GM12801 (cell line): Measurements from ENCODE around the gene FOXM1.

ENCODE experiments used
- TF ChIP-seq, protein P1 (sequence below): IDR thresholded peaks from one replicate; pipeline ENCODE4 v1.5.1; 2011; ENCODE audit warnings: control low read depth; ENCODE audit not compliant: insufficient read length; ENCODE audit errors: extremely low read depth

The FOXM1 gene

GRCh38 chr12:2834581-2835491 lies 42.1 kb downstream of the FOXM1 start, which contains the start of gene NRIP2:
NRIP2 (minus strand) TSS chr12:2835035; CDS start chr12:2834983, 52 bp downstream.
- TF ChIP-seq, protein P1, sequence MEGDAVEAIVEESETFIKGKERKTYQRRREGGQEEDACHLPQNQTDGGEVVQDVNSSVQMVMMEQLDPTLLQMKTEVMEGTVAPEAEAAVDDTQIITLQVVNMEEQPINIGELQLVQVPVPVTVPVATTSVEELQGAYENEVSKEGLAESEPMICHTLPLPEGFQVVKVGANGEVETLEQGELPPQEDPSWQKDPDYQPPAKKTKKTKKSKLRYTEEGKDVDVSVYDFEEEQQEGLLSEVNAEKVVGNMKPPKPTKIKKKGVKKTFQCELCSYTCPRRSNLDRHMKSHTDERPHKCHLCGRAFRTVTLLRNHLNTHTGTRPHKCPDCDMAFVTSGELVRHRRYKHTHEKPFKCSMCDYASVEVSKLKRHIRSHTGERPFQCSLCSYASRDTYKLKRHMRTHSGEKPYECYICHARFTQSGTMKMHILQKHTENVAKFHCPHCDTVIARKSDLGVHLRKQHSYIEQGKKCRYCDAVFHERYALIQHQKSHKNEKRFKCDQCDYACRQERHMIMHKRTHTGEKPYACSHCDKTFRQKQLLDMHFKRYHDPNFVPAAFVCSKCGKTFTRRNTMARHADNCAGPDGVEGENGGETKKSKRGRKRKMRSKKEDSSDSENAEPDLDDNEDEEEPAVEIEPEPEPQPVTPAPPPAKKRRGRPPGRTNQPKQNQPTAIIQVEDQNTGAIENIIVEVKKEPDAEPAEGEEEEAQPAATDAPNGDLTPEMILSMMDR = no peak

DNA sequence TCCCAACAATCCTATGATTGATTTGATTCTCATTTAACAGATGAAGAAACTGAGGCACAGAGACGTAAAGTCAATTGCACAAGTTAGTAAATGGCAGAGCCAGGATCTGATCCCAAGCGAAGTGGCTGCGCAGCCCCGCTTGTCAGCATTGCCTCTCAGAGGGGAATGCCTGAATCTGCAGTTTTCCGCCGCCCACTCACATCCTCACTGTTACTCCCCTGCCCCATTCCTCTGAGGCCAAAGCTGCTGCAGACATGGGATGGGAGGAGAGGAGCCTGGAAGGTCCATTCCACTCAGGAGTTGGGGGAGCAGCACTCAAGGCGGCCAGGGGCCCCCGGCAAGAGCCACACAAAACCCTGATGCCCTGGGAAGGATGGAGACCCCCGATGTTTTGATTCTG lies 43.2 kb downstream of the FOXM1 start:
- TF ChIP-seq, protein P1 = no peak

DNA sequence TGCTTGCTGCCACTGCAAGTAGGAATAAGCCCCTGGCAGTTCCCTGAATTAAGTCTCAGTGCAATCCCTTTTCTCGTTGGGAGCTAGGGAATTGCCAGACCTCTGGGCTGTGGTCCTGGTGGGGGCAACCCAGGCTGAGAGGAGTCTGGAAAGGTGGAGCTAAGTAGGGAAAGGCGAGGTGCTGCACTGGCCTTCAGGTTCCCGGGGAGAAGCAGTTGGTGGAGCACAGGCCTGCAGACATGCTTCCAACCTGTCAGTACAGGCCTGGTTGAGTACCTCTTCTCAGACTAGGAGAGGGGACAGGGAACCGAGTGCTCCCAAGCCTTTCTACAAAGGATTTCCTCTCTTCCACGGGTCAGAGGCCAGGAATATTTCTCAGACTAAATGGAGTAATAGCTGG lies 43.6 kb downstream of the FOXM1 start:
- TF ChIP-seq, protein P1 = no peak

DNA sequence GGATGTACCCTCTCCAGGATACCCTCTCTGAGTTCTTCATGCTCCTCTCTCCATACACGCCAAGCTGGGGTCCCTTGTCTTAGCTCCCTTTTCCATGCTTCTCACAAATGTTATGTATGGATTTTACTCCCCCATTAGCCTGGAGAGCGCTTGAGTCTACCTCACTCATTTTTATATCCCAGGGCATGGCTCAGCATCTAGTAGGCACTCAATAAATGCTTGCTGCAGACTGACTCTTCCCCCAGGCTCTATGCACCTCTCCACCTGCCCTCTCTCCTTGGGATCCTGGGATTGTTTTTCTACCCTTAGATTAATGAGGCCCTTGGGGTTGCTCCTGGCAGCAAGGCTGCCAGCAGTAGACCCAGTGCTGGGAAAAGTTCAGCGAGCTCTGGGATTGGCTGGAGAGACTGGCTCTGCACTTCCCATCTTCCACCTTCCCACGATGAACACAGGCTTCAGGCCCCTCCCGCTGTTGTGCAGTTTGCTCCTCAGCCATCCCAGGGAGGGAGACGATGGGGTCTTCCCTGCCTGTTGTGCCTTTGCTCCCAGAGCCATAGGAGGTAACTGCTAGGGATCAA lies 44.3 kb downstream of the FOXM1 start:
- TF ChIP-seq, protein P1 = no peak

DNA sequence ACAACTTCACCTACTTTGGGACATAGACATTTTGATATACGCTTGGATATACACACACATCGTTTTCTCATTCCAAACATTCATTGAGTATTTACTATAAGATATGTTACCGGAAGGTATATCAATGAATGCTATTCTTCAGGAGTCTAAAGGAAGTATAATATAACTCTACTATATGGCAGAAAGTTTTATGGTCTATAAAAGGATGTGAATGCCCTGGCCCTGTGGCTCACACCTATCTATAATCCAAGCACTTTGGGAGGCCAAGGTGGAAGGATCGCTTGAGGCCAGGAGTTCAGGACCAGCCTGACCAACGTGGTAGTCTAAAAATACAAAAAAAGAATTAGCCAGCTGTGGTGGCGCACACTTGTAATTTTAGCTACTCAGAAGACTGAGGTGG lies 47.7 kb downstream of the FOXM1 start:
- TF ChIP-seq, protein P1 = no peak

DNA sequence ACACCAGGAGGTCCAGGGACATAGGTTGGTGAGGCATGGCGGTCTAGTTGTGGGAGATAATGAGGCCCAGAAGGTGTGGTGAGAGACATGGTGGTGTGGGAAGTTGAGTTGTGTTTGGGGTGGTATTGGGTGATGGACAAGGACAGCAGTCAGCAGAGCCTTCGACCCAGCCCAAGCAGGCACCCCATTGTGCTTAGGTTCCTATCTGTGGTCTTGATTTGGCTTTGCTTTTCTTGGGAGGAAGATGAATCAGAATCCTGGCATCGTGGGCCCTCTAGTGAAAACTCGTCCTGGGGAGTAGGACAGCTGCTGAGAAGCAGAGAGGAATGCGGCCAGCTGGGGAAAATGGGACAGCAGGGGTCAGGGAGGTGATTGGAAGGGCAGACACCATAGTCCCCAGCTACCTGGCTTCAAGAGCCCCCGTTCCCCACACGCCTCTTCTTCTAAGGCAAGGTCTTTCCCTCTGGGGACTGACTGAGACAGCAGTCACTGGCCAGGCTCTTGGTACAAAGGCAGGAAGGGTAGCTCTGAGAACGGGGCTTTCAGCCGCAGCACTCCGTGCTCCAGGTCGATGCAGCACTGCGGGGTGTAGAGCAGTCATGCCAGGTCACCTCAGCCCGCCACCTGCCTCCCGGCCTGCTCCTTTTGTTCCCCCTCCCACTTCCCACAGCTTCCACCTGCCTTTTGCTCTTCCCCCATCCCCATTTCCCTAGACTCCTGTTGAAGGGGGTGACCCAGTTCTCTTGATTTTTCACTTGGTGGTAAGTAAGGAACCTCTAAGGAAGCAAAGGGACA lies 50.1 kb downstream of the FOXM1 start:
- TF ChIP-seq, protein P1 = no peak

DNA sequence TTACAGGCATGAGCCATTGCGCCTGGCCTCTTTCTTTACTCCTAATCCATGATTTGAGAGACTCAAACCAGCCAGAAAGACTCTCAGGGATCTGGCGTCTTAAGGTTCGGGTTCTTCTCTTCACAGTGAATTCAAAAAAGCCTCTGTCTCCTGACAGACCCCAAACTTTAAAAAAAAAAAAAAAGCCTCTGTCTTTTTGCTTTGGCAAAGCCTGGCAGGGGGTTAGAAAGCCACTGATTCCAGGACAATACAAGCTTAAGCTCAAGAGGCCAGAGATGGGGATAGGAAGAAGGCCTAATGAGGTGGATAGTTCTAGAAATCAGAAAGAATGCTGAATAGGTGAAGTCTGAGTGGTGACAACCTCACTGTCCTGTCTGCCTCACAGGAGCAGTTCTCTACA lies 50.9 kb downstream of the FOXM1 start:
- TF ChIP-seq, protein P1 = no peak
